ENCODE results near the gene GPRIN2.
"Not testable (repeated sequence)": the region's sequence is repeated elsewhere in the genome, so short reads cannot be mapped to it uniquely, and the experiment has no call there.

DNA sequence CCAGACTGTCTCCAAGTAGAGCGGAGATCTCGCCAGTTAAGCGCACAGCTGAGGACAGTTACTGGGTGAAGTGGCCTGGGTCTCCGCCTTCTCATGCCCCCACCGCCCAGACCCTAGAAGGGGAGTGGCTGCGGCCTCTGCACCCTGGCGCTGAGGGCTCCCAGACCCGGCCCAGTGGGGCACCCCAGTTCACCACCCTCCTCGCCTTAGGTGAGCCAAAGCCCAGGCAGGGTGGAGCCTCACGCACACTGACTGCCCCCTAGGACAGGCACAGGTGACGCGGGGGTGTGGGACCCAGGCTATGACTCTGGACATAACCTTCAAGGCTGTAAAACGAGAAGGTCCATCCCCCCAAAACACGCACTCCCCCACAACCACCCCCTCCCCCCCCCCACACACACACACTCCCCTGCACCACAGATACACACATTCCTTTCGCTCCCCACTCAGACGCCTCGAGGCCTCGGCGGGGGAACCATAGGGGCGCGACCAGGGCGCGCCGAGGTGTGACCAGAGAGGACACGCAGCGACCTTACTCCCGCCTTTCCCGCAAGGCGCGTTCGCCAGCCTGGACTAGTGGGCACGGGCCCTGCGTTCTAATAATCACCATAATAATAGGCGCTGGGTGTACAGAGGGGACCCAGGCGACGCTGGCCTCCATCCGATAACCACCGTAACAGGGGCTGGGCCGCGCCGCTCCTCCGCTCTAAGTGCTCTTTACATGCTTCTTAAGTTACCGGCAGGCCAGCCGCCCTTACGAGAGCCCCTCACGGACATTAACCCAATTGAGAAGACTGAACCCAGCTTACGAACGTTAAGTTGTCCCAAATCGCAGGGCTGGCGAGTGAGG is 21.4 kb upstream of the GPRIN2 start:
- not testable (repeated sequence) for TF ChIP-seq REST (IDR thresholded peaks at IDR 0.05); JUND (IDR thresholded peaks at IDR 0.05); CTCF (IDR thresholded peaks at IDR 0.05; ENCODE audit: low read depth, low read length, missing input control); RXRA (IDR thresholded peaks at IDR 0.05); HNF4A (conservative IDR thresholded peaks at IDR 0.05); YY1 (IDR thresholded peaks at IDR 0.05)

Data from liver (tissue), 3 donors.